NT2/D1 (cell line): ENCODE measurements around the gene BHLHA15.
"Not testable (repeated sequence)": the region's sequence is repeated elsewhere in the genome, so short reads cannot be mapped to it uniquely, and the experiment has no call there.

Experiments used
- SUZ12 ChIP-seq: IDR thresholded peaks from 2 replicates; pipeline ENCODE4 v1.6.1; 2011; ENCODE audit not compliant: insufficient read length, insufficient read depth; ENCODE audit errors: extremely low read depth
- ZNF274 ChIP-seq: IDR thresholded peaks from 2 replicates; pipeline ENCODE4 v1.6.1; 2011; ENCODE audit warnings: mild to moderate bottlenecking, low read depth, low read length

DNA sequence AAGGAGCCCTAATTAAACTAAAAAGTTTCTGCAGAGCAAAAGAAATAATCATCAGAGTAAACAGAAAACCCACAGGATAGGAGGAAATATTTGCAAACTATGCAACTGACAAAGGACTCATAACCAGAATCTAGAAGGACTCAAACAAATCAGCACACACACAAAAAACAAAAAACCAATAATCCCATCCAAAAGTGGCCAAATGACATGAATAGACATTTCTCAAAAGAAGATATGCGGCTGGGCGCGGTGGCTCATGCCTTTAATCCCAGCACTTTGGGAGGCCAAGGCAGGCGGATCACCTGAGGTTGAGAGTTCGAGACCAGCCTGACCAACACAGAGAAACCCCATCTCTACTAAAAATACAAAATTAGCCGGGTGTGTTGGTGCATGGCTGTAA lies 8.1 kb downstream of the BHLHA15 start:
- TF ChIP-seq ZNF274, SUZ12: not testable (repeated sequence)
